Ecto neural progenitor cell (in vitro differentiated cells): ENCODE data around the gene SIL1.
A peak's percentile ranks its signal among the peaks of the same experiment; 100 is the strongest.
"Not testable (repeated sequence)": the region's sequence is repeated elsewhere in the genome, so short reads cannot be mapped to it uniquely, and the experiment has no call there.

ENCODE experiments used
- DNase-seq: peaks from one replicate; pipeline ENCODE4 v3.0.0-alpha.2; 2018; ENCODE audit warnings: low spot score

SIL1 gene

GRCh38 chr5:138942066-138942465 is 256.1 kb downstream of the SIL1 start:
- DNase-seq = no peak

GRCh38 chr5:138938526-138938925 is 259.6 kb downstream of the SIL1 start:
- DNase-seq = no peak

DNA sequence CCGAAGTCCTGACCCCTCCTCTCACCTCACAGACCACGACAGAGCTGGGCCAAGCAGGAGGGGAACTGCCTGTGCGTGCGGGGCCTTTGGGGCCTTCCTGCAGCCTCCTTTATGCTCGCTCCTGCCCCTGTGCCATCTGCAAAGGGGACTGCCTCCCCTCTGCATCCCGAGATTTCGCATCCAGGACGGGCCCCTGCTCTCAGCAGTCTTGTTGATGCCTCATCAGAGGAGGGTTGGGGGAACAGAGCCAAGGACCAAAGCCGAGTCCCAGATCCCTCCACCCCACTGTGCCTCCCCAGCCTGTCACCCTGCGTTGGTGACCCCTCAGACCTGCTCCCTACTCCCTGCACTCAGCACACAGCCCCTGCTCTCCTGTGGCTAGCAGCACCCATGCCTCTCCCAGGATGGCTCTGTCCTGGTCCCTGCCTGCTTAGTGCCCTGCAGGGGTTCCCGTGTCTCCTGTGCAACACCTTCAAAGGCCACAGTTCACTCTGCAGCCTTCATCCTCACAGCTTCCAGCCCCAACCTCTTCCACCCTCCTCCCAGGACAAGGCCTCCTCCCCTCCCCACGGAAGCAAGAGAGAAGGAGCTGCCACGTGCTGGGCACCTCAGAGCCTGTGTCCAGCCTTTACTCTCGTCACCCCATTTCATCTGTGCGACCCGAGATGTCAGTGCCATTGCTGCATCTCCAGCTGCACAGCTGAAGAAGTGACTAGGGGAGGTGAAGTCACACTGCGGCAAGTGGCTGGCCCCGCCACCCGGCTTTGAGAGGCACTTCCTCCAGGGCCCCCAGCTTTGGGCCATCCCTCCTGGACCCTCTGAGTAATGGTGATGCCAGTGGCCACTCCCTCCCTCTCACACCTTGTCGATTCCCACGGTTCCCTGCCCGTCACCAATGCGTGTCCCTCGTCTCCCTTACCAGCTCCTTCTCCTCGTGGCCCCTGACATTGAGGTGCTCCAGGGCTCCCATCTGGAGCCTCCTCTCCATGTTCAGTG is 260.5 kb downstream of the SIL1 start:
- no peak for DNase-seq

DNA sequence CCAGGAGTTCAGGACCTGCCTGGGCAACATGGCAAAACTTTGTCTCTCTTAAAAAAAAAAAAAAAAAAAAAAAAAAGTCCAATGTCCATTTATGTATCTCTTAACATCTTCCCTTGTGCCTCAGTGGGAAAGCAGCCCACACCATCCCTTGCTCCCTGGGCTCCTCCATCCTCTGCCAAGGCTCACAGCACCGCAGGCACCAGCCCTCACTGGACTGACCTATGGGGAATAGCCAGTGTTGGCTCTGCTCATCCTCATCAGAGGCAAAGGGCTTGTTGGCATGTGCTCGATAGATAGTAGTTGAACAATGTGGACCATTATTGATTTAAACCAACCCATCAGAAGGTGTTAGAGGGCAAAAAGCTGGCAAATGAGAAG is 261.2 kb downstream of the SIL1 start:
- DNase-seq = no peak

DNA sequence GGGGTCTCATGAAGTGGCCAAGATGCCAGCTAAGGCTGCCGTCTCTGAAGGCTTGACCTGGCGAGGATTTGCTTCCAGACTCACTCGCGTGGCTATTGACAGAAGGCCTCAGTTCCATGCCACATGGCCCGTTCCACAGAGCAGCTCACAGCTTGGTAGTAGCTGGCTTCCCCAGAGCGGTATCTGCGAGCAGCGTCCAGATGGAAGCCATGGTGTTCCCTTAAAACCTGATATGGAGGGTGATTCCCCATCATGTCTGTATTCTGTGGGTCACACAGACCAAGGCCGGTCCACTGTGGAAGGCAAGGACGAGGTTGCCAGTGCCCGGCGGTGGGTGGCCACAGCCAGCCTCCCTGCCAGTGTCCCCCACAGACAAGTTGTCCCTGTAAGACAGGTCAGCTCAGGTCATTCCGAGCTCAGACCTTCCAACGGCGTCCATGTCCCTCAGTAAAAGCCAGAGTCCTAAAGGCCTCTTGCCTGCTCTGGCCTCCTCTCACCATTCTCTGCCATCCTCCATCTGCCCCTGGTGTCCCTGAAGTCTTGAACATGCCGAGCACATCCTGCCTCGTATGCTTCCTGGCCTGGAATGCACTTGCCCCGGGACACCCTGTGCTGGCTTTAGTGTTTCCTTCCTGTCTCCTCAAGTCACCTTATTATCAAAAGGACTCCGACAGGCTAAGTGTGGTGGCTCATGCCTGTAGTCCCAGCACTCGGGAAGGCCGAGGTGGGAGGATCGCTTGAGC is 261.8 kb downstream of the SIL1 start:
- no peak for DNase-seq

- DNase-seq = no peak
Measured at GRCh38 chr5:138935466-138935865, 262.7 kb downstream of the SIL1 start.

DNA sequence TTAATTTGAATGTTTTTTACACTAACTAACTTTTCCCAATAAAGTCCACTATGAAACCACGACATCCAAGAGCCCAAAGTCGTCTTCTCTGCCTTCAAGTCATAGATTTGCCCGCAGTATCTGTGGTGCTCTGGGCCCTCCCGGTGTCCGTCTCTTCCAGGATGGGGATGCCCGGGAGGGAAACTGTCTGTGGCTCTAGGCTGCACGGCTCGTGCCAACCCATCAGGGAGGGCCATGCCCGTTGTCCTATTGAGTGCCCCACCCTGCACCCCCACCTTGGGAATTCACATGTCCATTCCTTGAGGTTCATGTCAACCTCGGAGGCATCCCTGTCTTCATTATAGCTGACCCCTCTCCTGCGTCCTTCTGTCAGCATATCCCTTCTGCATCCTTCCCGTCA is 263.2 kb downstream of the SIL1 start:
- DNase-seq = no peak

GRCh38 chr5:138933522-138934290 is 264.5 kb downstream of the SIL1 start:
- no peak for DNase-seq

DNA sequence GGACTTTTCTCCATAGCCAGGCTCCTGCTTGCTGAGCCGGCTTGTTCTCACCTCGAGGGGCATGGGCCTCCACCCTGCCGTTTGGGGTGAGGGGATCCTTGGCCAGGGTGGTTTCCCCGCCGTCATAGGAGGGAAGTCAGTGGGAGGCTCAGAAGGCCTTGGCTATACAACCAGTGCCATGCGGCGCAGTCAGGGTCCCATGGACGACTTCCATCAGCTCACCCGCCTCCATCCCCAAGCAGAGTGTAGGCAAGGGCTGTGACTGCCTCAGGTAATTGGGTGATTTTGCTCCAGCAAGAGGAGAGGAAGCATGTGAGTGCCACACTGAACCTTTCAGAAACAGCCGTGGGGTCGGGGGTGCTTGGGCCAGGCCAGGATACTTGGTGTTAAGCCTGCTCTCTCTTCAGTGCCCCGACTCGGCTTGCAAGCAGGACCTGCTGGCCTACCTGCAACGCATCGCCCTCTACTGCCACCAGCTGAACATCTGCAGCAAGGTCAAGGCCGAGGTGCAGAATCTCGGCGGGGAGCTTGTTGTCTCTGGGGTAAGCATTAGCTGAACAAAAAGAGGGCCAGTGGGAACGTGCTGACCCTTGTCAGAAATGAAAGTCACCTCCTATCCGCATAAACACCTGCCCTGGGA is 265.9 kb downstream of the SIL1 start:
- DNase-seq = peak; percentile 40

DNA sequence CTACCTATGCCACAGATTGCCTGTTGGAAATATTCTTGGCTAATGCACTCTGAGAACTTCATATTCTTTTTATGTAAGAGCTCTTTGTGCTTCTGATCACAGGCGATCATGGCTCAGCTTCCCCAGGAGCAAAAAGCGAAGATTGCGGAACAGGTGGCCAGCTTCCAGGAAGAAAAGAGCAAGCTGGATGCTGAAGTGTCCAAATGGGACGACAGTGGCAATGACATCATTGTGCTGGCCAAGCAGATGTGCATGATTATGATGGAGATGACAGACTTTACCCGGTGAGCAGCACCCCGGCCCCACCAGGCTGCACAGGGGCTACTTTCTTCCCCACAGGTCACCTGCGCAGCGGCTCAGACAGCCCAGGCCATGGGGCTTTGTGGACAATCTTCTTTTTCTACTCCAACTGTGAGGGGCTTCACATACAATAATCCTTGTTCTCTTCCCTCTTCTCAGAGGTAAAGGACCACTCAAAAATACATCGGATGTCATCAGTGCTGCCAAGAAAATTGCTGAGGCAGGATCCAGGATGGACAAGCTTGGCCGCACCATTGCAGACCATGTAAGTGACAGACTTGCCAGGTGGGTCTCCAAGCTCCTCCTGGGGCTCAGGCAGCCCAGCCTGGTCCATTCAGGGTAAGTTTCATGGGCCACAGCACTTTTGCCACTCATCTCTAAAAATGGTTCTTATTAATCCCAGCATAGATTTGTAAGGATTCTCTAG is 267.6 kb downstream of the SIL1 start:
- DNase-seq = no peak

- no peak for DNase-seq
Measured at GRCh38 chr5:138929571-138929955, 268.6 kb downstream of the SIL1 start.

- DNase-seq = no peak
Measured at GRCh38 chr5:138927979-138928378, 270.2 kb downstream of the SIL1 start.

DNA sequence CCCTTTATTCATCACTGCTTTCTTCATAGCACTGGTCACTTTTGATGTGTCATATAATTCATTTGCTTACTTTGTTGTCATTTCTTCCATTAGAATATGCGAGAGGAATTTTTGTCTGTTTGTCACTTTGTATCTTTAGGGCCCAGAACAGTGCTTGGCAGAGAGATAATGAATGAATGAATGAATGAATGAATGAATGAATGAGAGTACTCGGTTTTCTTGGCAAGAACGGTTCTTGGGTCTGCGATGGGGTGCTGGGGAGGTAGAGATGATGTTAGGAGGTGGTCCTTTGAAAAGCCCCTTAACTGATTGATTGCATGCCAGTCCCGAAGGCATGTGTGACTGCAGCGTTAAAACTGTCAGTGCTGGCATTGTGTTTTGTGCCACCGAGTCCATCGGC is 270.6 kb downstream of the SIL1 start:
- DNase-seq = no peak

- no peak for DNase-seq
Measured at GRCh38 chr5:138926688-138927448, 271.3 kb downstream of the SIL1 start.

GRCh38 chr5:138926257-138926656 is 271.9 kb downstream of the SIL1 start:
- DNase-seq = no peak

GRCh38 chr5:138925090-138925635 is 273.0 kb downstream of the SIL1 start:
- DNase-seq = no peak

DNA sequence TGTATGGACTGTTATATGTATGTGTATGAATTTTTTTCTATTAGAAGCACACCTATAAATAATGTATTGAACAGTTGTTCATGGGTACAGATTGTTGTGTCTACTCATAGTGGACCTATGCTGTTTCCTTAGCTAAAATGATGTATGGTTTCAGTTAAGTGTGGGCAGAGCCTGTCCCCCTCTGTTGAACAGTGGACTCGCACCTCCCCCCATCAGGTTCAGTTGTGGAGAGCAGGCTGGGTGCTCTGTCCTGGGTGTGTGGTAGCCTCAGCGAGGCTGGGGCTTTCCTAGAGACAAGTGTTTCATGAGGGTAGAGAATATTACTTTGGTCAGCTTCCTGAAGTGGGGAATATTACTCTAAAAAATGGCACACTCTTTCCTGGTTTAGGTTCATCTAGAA is 275.7 kb downstream of the SIL1 start:
- no peak for DNase-seq

GRCh38 chr5:138921362-138921761 is 276.8 kb downstream of the SIL1 start:
- DNase-seq = not testable (repeated sequence)

DNA sequence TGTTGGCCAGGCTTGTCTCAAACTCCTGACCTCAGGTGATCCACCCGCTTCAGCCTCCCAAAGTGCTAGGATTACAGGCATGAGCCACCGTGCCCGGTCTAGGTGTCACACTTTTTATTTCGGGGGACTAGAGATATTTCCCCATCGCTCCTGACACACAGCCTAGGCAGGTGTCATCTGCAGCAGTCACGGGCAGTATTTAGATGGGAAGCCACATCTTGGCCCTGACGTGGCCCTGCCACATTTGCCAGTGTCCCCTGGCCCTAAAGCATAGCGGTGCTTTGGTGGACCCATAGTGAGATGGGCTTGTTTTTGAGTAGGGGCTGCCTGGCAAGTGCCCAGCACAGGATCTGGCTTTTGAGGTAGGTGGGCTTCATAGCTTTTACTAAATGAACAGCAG is 278.0 kb downstream of the SIL1 start:
- DNase-seq = no peak

DNA sequence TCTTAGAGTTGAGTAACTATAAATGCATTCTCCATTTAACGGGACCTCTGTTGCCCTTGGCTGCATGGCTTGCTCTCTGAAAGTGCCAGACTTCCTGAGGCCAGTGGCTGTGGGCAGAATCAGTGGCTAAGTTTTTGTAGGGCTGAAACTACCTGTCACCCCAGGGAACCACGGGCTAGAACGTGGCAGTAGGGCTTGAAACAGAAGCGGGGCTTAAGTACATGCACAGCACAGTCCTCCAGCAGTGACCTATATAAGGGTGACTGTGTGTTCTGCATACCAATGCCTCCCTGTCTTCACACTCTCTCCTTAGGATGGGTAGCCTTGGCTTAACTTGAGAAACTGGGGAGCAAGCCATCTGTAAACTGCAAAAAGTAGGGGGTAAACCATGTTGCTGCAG is 279.5 kb downstream of the SIL1 start:
- no peak for DNase-seq
